Measurements from ENCODE around the gene EDEM2. TPM values are rescaled to one million over a fixed set of nuclear protein-coding genes. Genes with fewer than 3 reads are reported as not detected.

EDEM2 gene, protein sequence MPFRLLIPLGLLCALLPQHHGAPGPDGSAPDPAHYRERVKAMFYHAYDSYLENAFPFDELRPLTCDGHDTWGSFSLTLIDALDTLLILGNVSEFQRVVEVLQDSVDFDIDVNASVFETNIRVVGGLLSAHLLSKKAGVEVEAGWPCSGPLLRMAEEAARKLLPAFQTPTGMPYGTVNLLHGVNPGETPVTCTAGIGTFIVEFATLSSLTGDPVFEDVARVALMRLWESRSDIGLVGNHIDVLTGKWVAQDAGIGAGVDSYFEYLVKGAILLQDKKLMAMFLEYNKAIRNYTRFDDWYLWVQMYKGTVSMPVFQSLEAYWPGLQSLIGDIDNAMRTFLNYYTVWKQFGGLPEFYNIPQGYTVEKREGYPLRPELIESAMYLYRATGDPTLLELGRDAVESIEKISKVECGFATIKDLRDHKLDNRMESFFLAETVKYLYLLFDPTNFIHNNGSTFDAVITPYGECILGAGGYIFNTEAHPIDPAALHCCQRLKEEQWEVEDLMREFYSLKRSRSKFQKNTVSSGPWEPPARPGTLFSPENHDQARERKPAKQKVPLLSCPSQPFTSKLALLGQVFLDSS
- total RNA-seq, result 33.8 and 37.4 TPM in 2 replicates

GRCh38 chr20:35146920-35147574, at the start of gene EDEM2:
Gene EDEM2, minus strand, starts transcription at chr20:35147336. Its CDS starts 78 bp downstream, at chr20:35147258.

GRCh38 chr20:35171753-35172433, 24.8 kb upstream of the EDEM2 start, which contains the start of gene PROCR:
Gene PROCR, plus strand, starts transcription at chr20:35172072. Its CDS starts 83 bp downstream, at chr20:35172155.

GRCh38 chr20:35092524-35093266, 54.4 kb downstream of the EDEM2 start, which contains the start of gene TRPC4AP:
Gene TRPC4AP, minus strand, starts transcription at chr20:35092807. Its CDS starts 26 bp downstream, at chr20:35092781.

Small RNA genes lying within 50 kb of the gene (small RNA-seq; reads per million reads assigned to genes)
- gene RF00275 (not detected), gene RNA5SP483 (not detected)

Other genes with a start within 250 kb of the EDEM2 start
- gene GSS, start 191.5 kb downstream of the EDEM2 start, total RNA-seq, result 57.1 and 60.6 TPM in 2 replicates
- under 0.01 and 0.61 TPM in 2 replicates for gene MYH7B, start 191.5 kb downstream of the EDEM2 start, total RNA-seq
- 114 TPM in 2 replicates for gene TRPC4AP, start 54.5 kb downstream of the EDEM2 start, total RNA-seq
- gene PROCR, start 24.7 kb upstream of the EDEM2 start, total RNA-seq, result 21.7 and 24.2 TPM in 2 replicates
- 0.73 and 0.81 TPM in 2 replicates for gene MMP24, start 79.4 kb upstream of the EDEM2 start, total RNA-seq
- 32.7 and 39.8 TPM in 2 replicates for gene MMP24OS, start 130.8 kb upstream of the EDEM2 start, total RNA-seq
- gene EIF6, start 137.4 kb upstream of the EDEM2 start, total RNA-seq, result 97.8 and 106 TPM in 2 replicates
- under 0.01 TPM in 1 of 2 replicates, not detected in the other for gene FAM83C, start 145.1 kb upstream of the EDEM2 start, total RNA-seq